Large intestine (tissue), 3 donors: ENCODE measurements around the gene GRIK5. TPM values are rescaled to one million over a fixed set of nuclear protein-coding genes. Genes with fewer than 3 reads are reported as not detected.
"Not testable (repeated sequence)": the region's sequence is repeated elsewhere in the genome, so short reads cannot be mapped to it uniquely, and the experiment has no call there.

Experiments used
- DNase-seq, 2 donors: peaks; one replicate each; pipeline versions ENCODE4 v3.0.0 to v3.0.0-alpha.2; 2013
- H3K27ac ChIP-seq: one replicate; pipeline ENCODE4 v1.5.1; 2013; ENCODE audit warnings: low read length
- H3K27me3 ChIP-seq: 2 replicates; pipeline ENCODE4 v1.6.1; 2013; ENCODE audit warnings: low read length; ENCODE audit not compliant: control insufficient read depth, insufficient read depth
- H3K36me3 ChIP-seq: 2 replicates; pipeline ENCODE4 v1.6.1; 2013; ENCODE audit warnings: low read length; ENCODE audit not compliant: control insufficient read depth, insufficient read depth
- H3K4me1 ChIP-seq: one replicate; pipeline ENCODE4 v1.6.1; 2013; ENCODE audit warnings: low read length; ENCODE audit not compliant: control insufficient read depth, insufficient read depth
- H3K4me3 ChIP-seq: one replicate; pipeline ENCODE4 v1.5.1; 2013; ENCODE audit warnings: low read length
- H3K9me3 ChIP-seq: one replicate; pipeline ENCODE4 v1.6.1; 2013; ENCODE audit warnings: mild to moderate bottlenecking, low read depth, low read length, moderate library complexity; ENCODE audit not compliant: control insufficient read depth
- WGBS: methylation state at CpG from one replicate; pipeline ENCODE4 v1.1.5; 2013; ENCODE audit warnings: low lambda C conversion rate; ENCODE audit not compliant: insufficient coverage; 5-methylcytosine and 5-hydroxymethylcytosine counted together
- polyA plus RNA-seq: library from polyadenylated mRNA; unstranded; fragments of 120-200 nt; gene quantifications from one replicate; pipeline ENCODE4 v1.2.1, GENCODE V29; 2013

Gene GRIK5
- polyA plus RNA-seq, 1 donor: 4.7 TPM

- Histone ChIP-seq H3K9me3 (no peaks in the 10 kb centered on the region), H3K4me1 (no peaks in the 10 kb centered on the region), H3K36me3 (no peaks in the 10 kb centered on the region), H3K27me3 (peaks cover 20% of the 10 kb centered on the region), H3K4me3 (no peak overlapping the region), H3K27ac (no peak overlapping the region)
- no peak for DNase-seq
- WGBS: no CpG with 5 or more reads among the region's 3 CpGs
These were observed 39.9 kb upstream of the GRIK5 start for GRCh38 chr19:42109896-42110295.

GRCh38 chr19:42108527-42109389 is 38.8 kb upstream of the GRIK5 start:
- H3K27me3 ChIP-seq: peaks cover 18% of the 10 kb centered on the region
- peak; percentile 57 to 64 for DNase-seq
- WGBS: 0% methylated on average over 1 of the region's 16 CpGs

GRCh38 chr19:42105368-42105767 is 35.4 kb upstream of the GRIK5 start:
- DNase-seq: no peak
- Histone ChIP-seq H3K27me3 (peaks cover 10% of the 10 kb centered on the region), H3K4me3 (no peak overlapping the region), H3K36me3 (no peaks in the 10 kb centered on the region), H3K27ac (no peak overlapping the region), H3K4me1 (no peaks in the 10 kb centered on the region), H3K9me3 (no peaks in the 10 kb centered on the region)
- WGBS: no CpG with 5 or more reads among the region's 2 CpGs

More at GRCh38 chr19:42108527-42109389, 38.8 kb upstream of the GRIK5 start:
- Histone ChIP-seq H3K4me3 (no peak overlapping the region), H3K36me3 (no peaks in the 10 kb centered on the region), H3K9me3 (no peaks in the 10 kb centered on the region), H3K4me1 (no peaks in the 10 kb centered on the region), H3K27ac (no peak overlapping the region)

GRCh38 chr19:42102877-42103276 is 32.9 kb upstream of the GRIK5 start:
- Histone ChIP-seq H3K27me3 (peaks cover 9% of the 10 kb centered on the region), H3K9me3 (no peaks in the 10 kb centered on the region), H3K27ac (no peak overlapping the region), H3K4me1 (no peaks in the 10 kb centered on the region), H3K4me3 (no peak overlapping the region), H3K36me3 (no peaks in the 10 kb centered on the region)
- 100% methylated on average over 1 of the region's 2 CpGs for WGBS
- no peak for DNase-seq

DNA sequence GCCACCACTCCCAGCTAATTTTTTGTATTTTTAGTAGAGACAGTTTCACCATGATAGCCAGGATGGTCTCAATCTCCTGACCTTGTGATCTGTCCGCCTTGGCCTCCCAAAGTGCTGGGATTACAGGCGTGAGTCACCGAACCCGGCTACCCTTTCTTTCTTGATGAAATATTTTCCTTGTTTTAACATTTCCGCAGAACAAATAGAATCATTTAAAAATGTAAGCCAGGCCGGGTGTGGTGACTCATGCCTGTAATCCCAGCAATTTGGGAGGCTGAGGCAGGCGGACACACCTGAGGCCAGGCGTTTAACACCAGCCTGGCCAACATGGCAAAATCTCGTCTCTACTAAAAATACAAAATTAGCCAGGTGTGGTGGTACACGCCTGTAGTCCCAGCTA is 30.2 kb upstream of the GRIK5 start:
- H3K27ac ChIP-seq, H3K4me1 ChIP-seq, H3K4me3 ChIP-seq, H3K9me3 ChIP-seq, DNase-seq, H3K36me3 ChIP-seq: not testable (repeated sequence)
- H3K27me3 ChIP-seq: peaks cover 18% of the 10 kb centered on the region
- 70% methylated on average over 4 of the region's 10 CpGs for WGBS

GRCh38 chr19:42099336-42099925 is 29.4 kb upstream of the GRIK5 start:
- WGBS: no CpG with 5 or more reads among the region's 6 CpGs
- H3K27ac ChIP-seq: no peak overlapping the region

DNA sequence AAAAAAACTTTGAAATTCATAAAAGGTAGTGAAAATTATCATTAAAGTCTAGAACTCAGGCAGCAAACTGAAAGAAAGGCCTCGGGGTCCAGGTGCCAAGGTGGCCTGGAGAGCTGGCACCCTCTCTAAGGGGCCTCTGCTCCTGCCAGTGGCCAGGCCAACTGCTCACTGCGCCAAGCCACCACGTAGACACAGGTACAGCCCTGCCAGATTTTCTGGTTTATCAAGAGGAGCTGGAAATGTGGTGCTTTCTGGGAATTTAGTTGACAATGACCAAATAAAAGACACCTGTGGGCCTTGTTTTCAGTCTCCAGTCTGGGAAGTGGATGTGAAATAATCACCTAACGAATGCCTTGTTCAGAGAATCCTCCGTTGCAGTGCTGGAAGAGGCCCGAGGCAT is 28.8 kb upstream of the GRIK5 start:
- Histone ChIP-seq H3K9me3 (no peaks in the 10 kb centered on the region), H3K27me3 (peaks cover 32% of the 10 kb centered on the region), H3K4me3 (no peak overlapping the region), H3K27ac (no peak overlapping the region), H3K36me3 (no peaks in the 10 kb centered on the region), H3K4me1 (no peaks in the 10 kb centered on the region)
- no peak for DNase-seq
- no CpG with 5 or more reads among the region's 6 CpGs for WGBS

More at GRCh38 chr19:42099336-42099925, 29.4 kb upstream of the GRIK5 start:
- no peak for DNase-seq
- no peak overlapping the region for H3K4me3 ChIP-seq
- H3K36me3 ChIP-seq: no peaks in the 10 kb centered on the region
- peaks cover 26% of the 10 kb centered on the region for H3K27me3 ChIP-seq
- H3K9me3 ChIP-seq: no peaks in the 10 kb centered on the region
- H3K4me1 ChIP-seq: no peaks in the 10 kb centered on the region

DNA sequence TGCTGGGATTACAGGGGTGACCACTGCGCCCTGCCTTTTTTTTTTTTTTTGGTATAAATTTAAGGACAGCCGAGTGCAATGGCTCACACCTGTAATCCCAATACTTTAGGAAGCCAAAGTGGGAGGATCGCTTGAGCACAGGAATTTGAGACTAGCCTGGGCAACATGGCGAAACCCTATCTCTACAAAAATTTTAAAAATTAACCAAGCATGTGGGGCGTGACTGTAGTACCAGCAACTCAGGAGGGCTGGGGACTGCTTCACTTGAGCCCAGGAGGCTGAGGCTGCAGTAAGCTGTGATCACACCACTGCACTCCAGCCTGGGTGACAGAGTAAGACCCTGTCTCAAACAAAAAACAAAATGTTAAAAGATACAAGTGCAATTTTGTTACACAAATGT is 27.5 kb upstream of the GRIK5 start:
- Histone ChIP-seq H3K4me3 (no peak overlapping the region), H3K36me3 (no peaks in the 10 kb centered on the region), H3K27me3 (peaks cover 33% of the 10 kb centered on the region), H3K27ac (no peak overlapping the region), H3K4me1 (no peaks in the 10 kb centered on the region), H3K9me3 (no peaks in the 10 kb centered on the region)
- DNase-seq: no peak
- no CpG with 5 or more reads among the region's 5 CpGs for WGBS

DNA sequence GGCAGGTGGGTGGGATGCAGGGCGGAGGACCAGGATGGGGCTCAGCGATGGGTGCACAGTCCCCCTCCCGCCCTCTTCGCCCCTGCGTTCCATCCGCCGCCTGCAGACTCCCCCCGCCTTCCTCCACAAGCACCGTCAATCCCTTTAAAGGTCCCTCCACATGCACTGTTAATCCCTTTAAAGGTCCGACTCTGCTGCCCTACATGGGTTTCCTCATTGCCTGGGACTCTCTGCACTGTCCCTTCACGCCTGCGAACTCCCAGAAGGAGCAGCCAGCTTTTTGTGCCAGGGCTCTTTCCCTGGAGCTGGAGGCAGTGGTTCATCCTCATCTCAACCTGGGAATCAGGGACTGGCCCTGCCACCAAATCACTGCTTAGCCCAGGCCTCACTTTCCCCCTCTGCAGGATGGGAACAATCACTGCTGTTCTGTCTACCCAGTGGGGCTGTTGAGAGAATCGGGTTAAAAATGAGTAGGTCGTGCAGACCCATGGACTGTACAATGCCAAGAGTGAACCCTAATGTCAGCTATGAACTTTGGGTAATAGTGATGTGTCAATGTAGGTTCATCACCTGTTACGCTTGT is 26.3 kb upstream of the GRIK5 start:
- H3K9me3 ChIP-seq: no peaks in the 10 kb centered on the region
- H3K27ac ChIP-seq: no peak overlapping the region
- no CpG with 5 or more reads among the region's 15 CpGs for WGBS
- H3K4me3 ChIP-seq: no peak overlapping the region
- H3K36me3 ChIP-seq: no peaks in the 10 kb centered on the region
- peaks cover 33% of the 10 kb centered on the region for H3K27me3 ChIP-seq
- DNase-seq: no peak
- H3K4me1 ChIP-seq: no peaks in the 10 kb centered on the region

DNA sequence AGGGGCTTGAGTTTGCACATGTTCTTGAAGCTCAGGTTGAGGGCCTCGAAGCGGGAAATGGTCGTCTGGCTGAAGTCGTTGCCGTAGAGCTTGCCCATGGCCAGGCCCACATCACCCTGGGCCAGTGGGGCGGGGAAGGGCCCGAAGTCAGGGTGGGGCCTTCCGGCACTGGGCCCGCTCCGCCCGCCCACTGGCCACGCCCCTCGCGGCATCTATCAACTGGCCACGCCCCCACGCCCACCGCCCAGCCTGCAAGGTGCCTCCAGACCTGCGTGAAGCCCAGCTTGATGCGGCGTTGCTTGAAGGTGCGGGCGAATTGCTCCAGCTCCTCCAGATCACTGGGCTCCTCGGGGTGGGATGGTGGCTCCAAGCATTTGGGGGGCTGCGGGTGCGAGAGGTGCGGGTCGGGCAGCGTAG is 25.8 kb upstream of the GRIK5 start:
- Histone ChIP-seq H3K36me3 (no peaks in the 10 kb centered on the region), H3K4me1 (no peaks in the 10 kb centered on the region), H3K9me3 (no peaks in the 10 kb centered on the region), H3K27ac (no peak overlapping the region), H3K4me3 (no peak overlapping the region), H3K27me3 (peaks cover 36% of the 10 kb centered on the region)
- no peak for DNase-seq
- no CpG with 5 or more reads among the region's 28 CpGs for WGBS
